ENCODE results near the gene CCDC47. TPM values are rescaled to one million over a fixed set of nuclear protein-coding genes. Genes with fewer than 3 reads are reported as not detected.
A peak's percentile ranks its signal among the peaks of the same experiment; 100 is the strongest.

Gene CCDC47
- polyA plus RNA-seq, 3 donors: 15.2 to 56.4 (median 43.0) TPM

- H3K4me3 ChIP-seq (replicated peaks in 1 of 3; ENCODE audit: low read depth in 2 of 3, low read length in 3 of 3): no peak overlapping the region
- TF ChIP-seq, protein P1, sequence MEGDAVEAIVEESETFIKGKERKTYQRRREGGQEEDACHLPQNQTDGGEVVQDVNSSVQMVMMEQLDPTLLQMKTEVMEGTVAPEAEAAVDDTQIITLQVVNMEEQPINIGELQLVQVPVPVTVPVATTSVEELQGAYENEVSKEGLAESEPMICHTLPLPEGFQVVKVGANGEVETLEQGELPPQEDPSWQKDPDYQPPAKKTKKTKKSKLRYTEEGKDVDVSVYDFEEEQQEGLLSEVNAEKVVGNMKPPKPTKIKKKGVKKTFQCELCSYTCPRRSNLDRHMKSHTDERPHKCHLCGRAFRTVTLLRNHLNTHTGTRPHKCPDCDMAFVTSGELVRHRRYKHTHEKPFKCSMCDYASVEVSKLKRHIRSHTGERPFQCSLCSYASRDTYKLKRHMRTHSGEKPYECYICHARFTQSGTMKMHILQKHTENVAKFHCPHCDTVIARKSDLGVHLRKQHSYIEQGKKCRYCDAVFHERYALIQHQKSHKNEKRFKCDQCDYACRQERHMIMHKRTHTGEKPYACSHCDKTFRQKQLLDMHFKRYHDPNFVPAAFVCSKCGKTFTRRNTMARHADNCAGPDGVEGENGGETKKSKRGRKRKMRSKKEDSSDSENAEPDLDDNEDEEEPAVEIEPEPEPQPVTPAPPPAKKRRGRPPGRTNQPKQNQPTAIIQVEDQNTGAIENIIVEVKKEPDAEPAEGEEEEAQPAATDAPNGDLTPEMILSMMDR (IDR thresholded peaks at IDR 0.05): no peak
- H3K27ac Mint-ChIP-seq: peak overlapping the region in 3 of 7 donors; percentile 61 to 82 (median 76)
- H3K9me3 Mint-ChIP-seq: peaks cover 0 to 2% (median 0%) of the 10 kb centered on the region in 7 donors
- H3K4me3 Mint-ChIP-seq: no peak overlapping the region
- no peaks in the 10 kb centered on the region for H3K9me3 ChIP-seq (replicated peaks in 1 of 2; ENCODE audit: control insufficient read depth in 1 of 2, insufficient read depth in 1 of 2, low read length in 2 of 2)
- DNase-seq: no peak
- 10% methylated on average over 2 of the region's 3 CpGs for WGBS (ENCODE audit: insufficient coverage)
- H3K36me3 ChIP-seq (replicated peaks in 1 of 2; ENCODE audit: control insufficient read depth in 1 of 2, insufficient read depth in 2 of 2, low read length in 2 of 2): peaks cover 30 to 67% of the 10 kb centered on the region in 2 donors
- H3K4me1 ChIP-seq (ENCODE audit: control insufficient read depth in 1 of 2, insufficient read depth in 2 of 2, low read length in 2 of 2): peaks cover 36 to 39% of the 10 kb centered on the region in 2 donors
- no peaks in the 10 kb centered on the region for H3K27me3 Mint-ChIP-seq (ENCODE audit: low read depth in 3 of 3)
- intact Hi-C loops (cut with micrococcal nuclease): no loop called here
- peaks cover 48% of the 10 kb centered on the region for H4K20me1 ChIP-seq (ENCODE audit: insufficient read depth, low read length)
- H3K4me1 Mint-ChIP-seq: peaks cover 44% of the 10 kb centered on the region
- peaks cover 29% of the 10 kb centered on the region for H3K79me2 ChIP-seq (ENCODE audit: insufficient read depth, low read length)
- H3K27ac ChIP-seq (ENCODE audit: low read depth in 1 of 2, low read length in 2 of 2): peak overlapping the region in 1 of 2 donors; percentile 18
- H3K9ac ChIP-seq (ENCODE audit: insufficient read depth, low read length, poor library complexity, severe bottlenecking): no peak overlapping the region
- H3K4me2 ChIP-seq (replicated peaks; ENCODE audit: extremely low read depth, low read length, poor library complexity, severe bottlenecking): no peak overlapping the region
- no peak overlapping the region for H2AFZ ChIP-seq (ENCODE audit: insufficient read depth, low read depth, low read length, poor library complexity, severe bottlenecking)
- H3K36me3 Mint-ChIP-seq: peaks cover 51 to 64% of the 10 kb centered on the region in 2 donors
- H3K27me3 ChIP-seq (ENCODE audit: control insufficient read depth in 2 of 2, insufficient read depth in 2 of 2, low read length in 2 of 2): no peaks in the 10 kb centered on the region
Measured at GRCh38 chr17:63705657-63706056, 67.7 kb downstream of the CCDC47 start.

DNA sequence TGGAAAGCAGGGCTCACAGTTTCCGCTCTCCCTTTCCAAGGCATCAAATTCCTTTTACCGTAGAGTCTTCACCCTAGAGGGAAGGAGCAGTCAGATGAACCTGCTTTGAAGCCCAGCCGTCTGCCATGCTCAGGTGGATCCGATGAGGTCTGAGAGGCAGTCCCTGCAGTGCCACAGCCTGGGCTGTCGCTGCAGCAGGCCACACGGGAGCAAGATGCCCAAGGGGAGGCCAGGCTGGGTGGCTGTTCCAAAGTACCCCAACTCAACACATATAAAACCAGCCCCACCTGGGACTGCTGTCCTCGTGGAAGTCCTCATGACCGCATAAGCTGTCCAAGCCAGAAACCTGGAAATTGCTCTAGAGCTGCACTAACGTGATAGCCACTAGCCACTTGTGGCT, 68.6 kb downstream of the CCDC47 start:
- no peak overlapping the region for H3K4me3 Mint-ChIP-seq
- H3K4me1 Mint-ChIP-seq: peaks cover 44% of the 10 kb centered on the region
- no peak overlapping the region for H2AFZ ChIP-seq (ENCODE audit: insufficient read depth, low read depth, low read length, poor library complexity, severe bottlenecking)
- TF ChIP-seq, protein P1 (IDR thresholded peaks at IDR 0.05): no peak
- 97% methylated on average over 8 of the region's 9 CpGs for WGBS (ENCODE audit: insufficient coverage)
- H3K36me3 ChIP-seq (replicated peaks in 1 of 2; ENCODE audit: control insufficient read depth in 1 of 2, insufficient read depth in 2 of 2, low read length in 2 of 2): peaks cover 26 to 59% of the 10 kb centered on the region in 2 donors
- no peak overlapping the region for H3K4me3 ChIP-seq (replicated peaks in 1 of 3; ENCODE audit: low read depth in 2 of 3, low read length in 3 of 3)
- H3K79me2 ChIP-seq (ENCODE audit: insufficient read depth, low read length): peaks cover 30% of the 10 kb centered on the region
- peaks cover 37 to 45% of the 10 kb centered on the region in 2 donors for H3K4me1 ChIP-seq (ENCODE audit: control insufficient read depth in 1 of 2, insufficient read depth in 2 of 2, low read length in 2 of 2)
- no peak overlapping the region for H3K9ac ChIP-seq (ENCODE audit: insufficient read depth, low read length, poor library complexity, severe bottlenecking)
- DNase-seq: no peak
- no peaks in the 10 kb centered on the region for H3K27me3 ChIP-seq (ENCODE audit: control insufficient read depth in 2 of 2, insufficient read depth in 2 of 2, low read length in 2 of 2)
- peaks cover 45 to 56% of the 10 kb centered on the region in 2 donors for H3K36me3 Mint-ChIP-seq
- H3K27ac ChIP-seq (ENCODE audit: low read depth in 1 of 2, low read length in 2 of 2): peak overlapping the region in 1 of 2 donors; percentile 18
- peak overlapping the region in 2 of 7 donors; percentile 23 to 30 for H3K27ac Mint-ChIP-seq
- H3K27me3 Mint-ChIP-seq (ENCODE audit: low read depth in 3 of 3): no peaks in the 10 kb centered on the region
- peaks cover 48% of the 10 kb centered on the region for H4K20me1 ChIP-seq (ENCODE audit: insufficient read depth, low read length)
- peaks cover 0 to 2% (median 0%) of the 10 kb centered on the region in 7 donors for H3K9me3 Mint-ChIP-seq
- H3K4me2 ChIP-seq (replicated peaks; ENCODE audit: extremely low read depth, low read length, poor library complexity, severe bottlenecking): no peak overlapping the region
- no peaks in the 10 kb centered on the region for H3K9me3 ChIP-seq (replicated peaks in 1 of 2; ENCODE audit: control insufficient read depth in 1 of 2, insufficient read depth in 1 of 2, low read length in 2 of 2)
- intact Hi-C loops (cut with micrococcal nuclease): loop anchor here in 1 of 2 donors (5.0 kb wide), 1 partner anchor 137 kb away; the partner anchor contains the start of gene SMARCD2
